ENCODE measurements around the gene KCP.

DNA sequence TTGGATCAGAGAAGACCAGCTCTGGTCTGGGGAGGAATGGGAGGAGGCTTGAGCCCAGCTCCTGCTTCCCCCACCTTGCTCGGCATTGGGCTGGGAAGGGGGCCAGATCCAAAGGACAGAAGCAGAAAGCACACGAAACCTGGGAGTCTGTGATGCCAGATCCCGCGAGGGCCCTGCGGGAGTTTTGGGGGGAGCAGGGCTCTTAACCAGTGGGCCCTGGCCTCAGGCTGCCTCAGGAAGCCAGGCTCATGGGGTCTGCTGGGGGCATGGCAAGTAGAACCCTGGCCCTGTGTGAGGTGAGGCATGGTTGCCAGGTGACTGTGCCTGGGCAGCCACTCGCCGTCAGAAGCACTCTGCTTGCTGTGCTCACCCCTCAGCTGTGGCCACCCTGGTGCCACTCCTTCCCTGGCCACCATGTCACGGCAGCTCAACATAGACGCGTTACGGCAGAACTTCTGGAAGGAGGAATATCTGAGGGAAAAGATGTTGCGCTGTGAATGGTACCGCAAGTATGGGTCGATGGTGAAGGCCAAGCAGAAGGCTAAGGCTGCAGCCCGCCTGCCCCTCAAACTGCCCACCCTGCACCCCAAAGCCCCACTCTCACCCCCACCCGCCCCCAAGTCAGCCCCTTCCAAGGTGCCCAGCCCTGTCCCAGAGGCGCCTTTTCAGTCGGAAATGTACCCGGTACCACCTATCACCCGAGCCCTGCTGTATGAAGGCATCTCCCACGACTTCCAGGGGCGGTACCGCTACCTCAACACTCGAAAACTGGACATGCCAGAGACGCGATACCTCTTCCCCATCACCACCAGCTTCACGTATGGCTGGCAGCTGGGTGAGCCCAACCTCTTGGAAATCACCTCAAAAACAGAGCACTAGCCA is 44.3 kb downstream of the KCP start:
- TF ChIP-seq CTCF (conservative IDR thresholded peaks at IDR 0.05; ENCODE audit: low read length) (no peak), EZH2phosphoT487 (IDR thresholded peaks at IDR 0.05; ENCODE audit: borderline replicate concordance) (no peak)
